Measurements from ENCODE around the gene SEC14L1.

Gene SEC14L1

DNA sequence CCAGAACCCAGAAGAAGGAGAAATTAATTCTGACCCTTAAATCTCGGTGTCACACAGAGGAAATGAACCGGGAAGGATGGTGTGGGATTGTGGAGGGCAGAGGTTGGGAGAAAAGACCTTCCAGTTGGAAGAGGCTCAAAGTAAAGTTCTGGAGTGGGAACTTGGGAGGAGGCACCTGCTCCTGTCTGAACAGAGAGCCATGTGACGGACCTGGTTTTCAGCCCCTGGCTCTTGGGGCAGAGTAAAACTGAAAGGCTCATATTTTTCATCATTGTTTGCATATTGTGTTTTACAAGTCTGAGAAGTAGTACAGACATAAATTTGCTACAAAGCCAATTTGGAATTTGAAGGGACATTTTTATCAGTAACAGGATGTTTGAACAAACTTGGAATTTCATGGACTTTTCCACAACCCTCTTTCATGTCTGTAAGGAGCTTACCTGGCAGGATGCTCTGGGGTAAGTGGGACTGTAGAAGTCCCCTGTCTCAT is 24.4 kb upstream of the SEC14L1 start:
- no peak for DNase-seq (ENCODE audit: low read depth in 2 of 2)

- no peak for DNase-seq (ENCODE audit: low read depth in 2 of 2)
These were observed 23.4 kb upstream of the SEC14L1 start for GRCh38 chr17:77117415-77117814.

DNA sequence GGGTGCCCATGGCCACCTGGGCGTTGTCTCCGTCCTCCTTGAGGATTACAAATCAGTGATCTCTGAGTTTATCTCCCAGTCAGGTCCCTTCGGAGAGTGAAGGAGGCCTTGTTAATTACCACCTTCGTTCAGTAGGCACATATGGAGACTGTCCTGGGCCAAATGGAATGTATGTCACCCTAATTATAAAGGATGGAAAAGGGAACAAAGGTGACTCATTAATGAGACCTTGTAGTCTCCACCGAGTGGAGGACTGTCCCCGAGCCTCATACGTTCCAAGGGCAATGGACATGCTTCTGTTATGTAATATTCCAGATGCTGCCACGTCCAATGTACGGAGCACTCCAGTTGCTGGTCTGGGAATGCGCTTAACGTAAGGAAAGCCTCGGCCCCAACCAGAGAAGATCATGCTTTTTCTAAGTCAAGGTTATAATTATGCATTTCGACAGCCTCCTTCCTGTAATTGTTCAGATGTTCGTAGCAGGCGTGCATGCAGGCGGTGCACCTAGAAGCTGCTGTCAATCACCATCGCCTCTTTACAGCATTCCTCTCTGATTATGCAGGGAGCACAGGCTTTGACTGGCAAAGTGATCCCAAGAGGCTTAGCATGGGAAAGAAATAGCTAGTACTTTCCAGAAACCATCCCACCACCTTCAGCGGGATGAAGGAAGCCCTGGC is 22.4 kb upstream of the SEC14L1 start:
- DNase-seq (ENCODE audit: low read depth in 2 of 2): no peak

DNA sequence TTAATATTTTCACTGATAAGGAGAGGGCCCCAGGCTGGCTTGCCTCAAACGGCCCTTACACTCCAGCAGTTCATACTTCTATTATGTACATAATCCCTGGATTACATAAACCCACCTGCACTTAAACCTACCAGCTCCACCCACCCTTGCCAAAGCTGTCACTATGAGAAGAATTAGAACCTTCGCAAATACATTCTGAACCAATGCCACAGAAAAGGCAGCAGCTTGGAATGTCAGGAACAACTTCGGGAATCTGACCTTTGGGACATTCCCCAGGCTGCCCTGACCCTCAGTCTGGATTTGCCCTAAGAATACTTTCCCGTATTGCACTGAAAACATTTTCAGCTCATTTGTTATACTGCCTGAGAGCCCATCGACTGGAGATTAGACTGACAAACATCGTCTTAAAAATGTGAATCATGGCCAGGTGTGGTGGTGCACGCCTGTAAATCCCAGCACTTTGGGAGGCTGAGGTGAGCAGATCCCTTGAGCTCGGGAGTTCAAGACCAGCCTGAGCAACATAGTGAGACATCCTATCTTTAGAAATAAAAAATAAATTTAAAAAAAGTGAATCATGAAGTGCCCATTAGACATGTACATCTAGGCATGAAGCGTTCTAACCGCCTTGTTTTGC is 21.0 kb upstream of the SEC14L1 start:
- DNase-seq (ENCODE audit: low read depth in 2 of 2): no peak

DNA sequence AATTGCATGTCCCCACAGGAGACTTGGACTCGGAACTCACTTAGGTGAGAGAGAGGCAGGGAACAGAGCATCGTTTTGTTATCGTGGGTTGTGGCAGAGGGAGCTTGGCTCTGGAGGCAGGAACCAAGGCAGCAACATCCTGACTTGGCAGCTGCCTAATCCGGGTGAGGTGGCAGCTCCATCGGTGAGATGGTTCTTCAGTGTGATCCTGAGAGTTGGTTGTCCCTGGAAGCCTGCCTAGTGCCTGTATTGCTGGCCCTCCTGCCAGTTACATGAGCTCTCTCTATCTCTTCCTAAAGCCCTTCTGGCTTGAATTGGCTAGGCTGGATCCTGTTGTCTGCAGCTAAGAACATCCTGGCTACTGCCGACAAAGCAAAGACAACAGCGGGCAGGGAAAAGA is 19.9 kb upstream of the SEC14L1 start:
- no peak for DNase-seq (ENCODE audit: low read depth in 2 of 2)

- DNase-seq (ENCODE audit: low read depth in 2 of 2): no peak
These were observed 16.4 kb upstream of the SEC14L1 start for GRCh38 chr17:77124192-77124889.

- DNase-seq (ENCODE audit: low read depth in 2 of 2): no peak
These were observed 15.3 kb upstream of the SEC14L1 start for GRCh38 chr17:77125432-77125901.

- no peak for DNase-seq (ENCODE audit: low read depth in 2 of 2)
These were observed 14.2 kb upstream of the SEC14L1 start for GRCh38 chr17:77126519-77126918.

- peak; percentile 59 to 75 for DNase-seq (ENCODE audit: low read depth in 2 of 2)
These were observed 12.9 kb upstream of the SEC14L1 start for GRCh38 chr17:77127735-77128361.

- DNase-seq (ENCODE audit: low read depth in 2 of 2): no peak
These were observed 11.7 kb upstream of the SEC14L1 start for GRCh38 chr17:77128896-77129567.

DNA sequence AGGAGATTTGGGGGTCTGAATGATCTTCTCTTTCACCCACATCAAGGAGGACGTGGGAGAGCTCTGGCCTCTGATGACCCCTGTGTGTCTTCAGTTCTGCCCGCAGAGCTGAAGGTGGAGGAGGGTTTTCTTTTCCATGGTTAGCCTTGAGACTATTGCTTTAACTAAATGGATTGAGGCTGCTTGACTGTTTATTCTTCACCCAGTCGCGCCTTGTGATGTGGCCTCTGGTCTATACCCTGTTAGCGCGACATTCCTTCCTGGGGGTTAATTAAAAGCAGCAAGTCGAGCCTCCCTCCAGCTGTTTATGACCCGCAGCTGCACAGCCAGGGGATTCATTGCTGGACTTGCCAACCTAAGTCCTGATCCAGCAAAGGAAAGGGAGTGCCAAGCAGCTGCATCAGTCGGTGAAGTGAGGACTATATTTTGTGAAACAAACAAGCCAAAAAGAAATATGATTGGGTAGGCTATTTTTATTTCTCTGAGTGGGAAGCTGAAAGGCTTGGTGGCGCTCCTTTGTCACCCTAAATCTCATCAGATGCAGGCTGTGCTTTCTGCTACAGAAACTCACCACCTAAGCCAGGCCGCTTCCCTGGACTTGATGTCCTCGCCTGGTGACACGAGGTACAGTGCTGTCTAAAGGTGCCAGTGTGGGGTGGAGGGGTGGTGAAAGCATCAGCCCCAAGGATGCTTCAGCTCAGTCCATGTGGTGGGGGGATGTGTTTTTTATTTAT is 11.0 kb upstream of the SEC14L1 start:
- DNase-seq (ENCODE audit: low read depth in 2 of 2): no peak

- DNase-seq (ENCODE audit: low read depth in 2 of 2): no peak
These were observed 10.2 kb upstream of the SEC14L1 start for GRCh38 chr17:77130525-77130924.

- no peak for DNase-seq (ENCODE audit: low read depth in 2 of 2)
These were observed 8.9 kb upstream of the SEC14L1 start for GRCh38 chr17:77131904-77132303.

GRCh38 chr17:77132411-77133086 is 8.2 kb upstream of the SEC14L1 start:
- no peak for DNase-seq (ENCODE audit: low read depth in 2 of 2)

DNA sequence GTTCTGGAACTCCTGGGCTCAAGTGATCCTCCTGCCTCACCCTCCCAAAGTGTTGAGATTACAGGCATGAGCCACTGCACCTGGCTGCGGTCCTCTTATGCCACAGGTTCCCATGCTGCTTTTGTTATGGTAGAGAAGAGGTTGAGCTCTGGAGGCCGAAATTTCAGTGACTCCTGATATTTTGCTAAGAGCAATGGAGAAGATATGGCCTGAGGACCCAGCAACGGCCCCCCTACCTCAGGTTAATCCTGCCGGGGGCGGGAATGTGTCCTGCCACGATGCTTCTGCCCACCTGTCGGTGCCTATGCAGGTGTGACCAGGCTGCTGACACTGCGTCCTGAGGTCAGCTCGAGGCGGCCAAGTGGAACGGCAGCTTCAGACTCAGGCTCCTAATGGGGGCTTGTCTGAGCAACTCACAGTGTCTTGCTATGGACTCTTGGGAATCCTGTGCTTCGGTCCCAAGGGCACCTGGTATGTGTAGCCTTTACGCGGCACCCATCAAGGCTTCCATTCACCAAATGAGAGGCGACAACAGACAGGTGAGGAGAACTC is 7.6 kb upstream of the SEC14L1 start:
- DNase-seq (ENCODE audit: low read depth in 2 of 2): no peak

- DNase-seq (ENCODE audit: low read depth in 2 of 2): no peak
These were observed 4.4 kb upstream of the SEC14L1 start for GRCh38 chr17:77136420-77136767.

DNA sequence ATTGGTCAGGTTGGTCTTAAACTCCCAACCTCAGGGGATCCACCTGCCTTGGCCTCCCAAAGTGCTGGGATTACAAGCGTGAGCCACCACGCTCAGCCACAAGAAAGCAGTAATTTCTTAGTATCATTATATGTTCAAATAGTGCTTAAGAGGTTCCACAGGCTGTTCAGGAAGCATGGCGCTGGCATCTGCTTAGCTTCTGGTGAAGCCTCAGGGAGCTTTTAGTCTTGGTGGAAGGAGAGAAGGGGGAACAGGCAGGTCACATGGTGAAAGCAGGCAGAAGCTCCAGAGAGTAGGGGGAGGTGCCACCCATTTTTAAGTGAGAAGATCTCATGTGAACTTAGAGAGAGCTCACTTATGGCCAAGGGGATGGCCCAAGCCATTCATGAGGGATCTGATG is 3.7 kb upstream of the SEC14L1 start:
- no peak for DNase-seq (ENCODE audit: low read depth in 2 of 2)

DNA sequence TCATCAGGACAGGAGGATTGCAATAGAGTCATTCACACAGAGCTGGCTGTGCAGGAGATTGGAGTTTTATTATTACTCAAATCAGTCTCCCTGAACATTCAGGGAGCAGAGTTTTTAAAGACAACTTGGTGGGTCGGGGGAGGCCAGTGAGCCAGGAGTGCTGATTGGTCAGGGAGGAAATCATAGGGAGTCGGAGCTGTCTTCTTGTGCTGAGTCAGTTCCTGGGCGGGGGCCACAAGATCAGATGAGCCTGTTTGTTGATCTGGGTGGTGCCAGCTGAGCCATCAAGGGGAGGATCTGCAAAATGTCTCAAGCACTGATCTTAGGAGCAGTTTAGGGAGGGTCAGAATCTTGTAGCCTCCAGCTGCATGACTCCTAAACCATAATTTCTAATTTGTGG is 2.9 kb upstream of the SEC14L1 start:
- DNase-seq (ENCODE audit: low read depth in 2 of 2): peak in 1 of 2 donors; percentile 61

DNA sequence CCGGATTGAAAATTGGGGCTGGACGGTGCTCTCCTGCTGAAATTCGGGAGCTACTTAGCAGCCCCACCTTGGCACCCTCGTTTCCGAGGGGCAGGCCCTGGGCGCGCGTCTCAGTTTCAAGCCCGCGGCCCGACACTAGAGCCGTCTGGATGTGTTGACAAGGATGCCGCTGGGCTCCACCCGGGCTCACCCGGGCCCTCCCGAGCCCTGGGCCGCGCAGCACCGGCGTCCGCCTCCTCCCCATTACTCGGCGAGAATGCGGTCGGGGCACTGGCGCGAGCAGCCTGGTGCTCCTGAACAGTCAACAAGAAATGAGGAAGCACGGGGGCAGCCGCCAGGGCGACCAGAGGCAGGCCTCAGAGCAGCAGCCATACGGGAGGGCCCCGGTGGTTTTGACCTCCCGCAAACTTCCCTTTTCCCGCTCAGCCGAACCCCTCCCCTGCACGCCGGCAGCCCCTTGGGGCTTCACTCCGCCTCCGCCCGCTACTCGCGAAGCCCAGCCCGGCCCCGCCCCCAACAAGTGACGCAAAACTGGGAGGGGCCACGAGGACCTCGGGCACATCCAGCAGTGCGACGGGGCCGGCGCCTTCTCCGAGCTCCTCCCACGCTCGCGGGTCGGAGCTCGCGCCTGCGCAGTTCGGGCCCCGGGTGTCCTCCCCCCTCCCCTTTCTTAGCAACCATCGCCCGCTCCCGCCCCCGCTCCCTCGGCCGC is 447 bp upstream of the SEC14L1 start:
- peak; percentile 99 to 100 for DNase-seq (ENCODE audit: low read depth in 2 of 2)

All from stimulated activated CD8-positive, alpha-beta memory T cell treated with anti-CD3 and anti-CD28 coated beads, Interleukin-15, amount 100 ng/mL, for 48 hours (primary cell).